ENCODE measurements around the gene MYO1A. TPM values are rescaled to one million over a fixed set of nuclear protein-coding genes. Genes with fewer than 3 reads are reported as not detected.
"Not testable (repeated sequence)": the region's sequence is repeated elsewhere in the genome, so short reads cannot be mapped to it uniquely, and the experiment has no call there.

The MYO1A gene
- total RNA-seq, 3 donors from 2014 or later, result 167 to 444 (median 219) TPM

DNA sequence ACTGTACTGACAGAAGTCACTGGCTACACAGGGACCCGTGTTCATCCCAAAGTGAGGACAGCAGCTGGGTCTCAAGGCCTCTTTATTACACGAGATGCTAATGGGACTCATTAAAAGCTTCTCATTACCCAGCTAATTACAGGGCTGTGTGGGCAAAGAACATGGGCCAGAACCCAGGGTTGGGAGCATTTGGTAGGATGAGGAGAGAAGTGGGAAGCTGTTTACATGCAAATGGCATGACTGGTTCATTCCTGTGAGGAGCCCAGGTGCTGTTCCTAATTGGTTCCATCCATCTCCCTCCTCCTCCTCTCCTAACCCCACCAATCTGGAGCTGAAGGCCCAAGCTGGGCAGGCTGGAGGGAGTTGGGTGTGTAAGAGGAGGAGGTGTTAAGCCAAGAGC lies 24.7 kb downstream of the MYO1A start:
- no peaks in the 10 kb centered on the region for H3K9me3 ChIP-seq
- ATAC-seq (no peak), DNase-seq (no peak)
- H3K36me3 ChIP-seq (ENCODE audit: low read depth), result no peaks in the 10 kb centered on the region
- no peak overlapping the region for H3K4me3 ChIP-seq
- TF ChIP-seq, protein P1, sequence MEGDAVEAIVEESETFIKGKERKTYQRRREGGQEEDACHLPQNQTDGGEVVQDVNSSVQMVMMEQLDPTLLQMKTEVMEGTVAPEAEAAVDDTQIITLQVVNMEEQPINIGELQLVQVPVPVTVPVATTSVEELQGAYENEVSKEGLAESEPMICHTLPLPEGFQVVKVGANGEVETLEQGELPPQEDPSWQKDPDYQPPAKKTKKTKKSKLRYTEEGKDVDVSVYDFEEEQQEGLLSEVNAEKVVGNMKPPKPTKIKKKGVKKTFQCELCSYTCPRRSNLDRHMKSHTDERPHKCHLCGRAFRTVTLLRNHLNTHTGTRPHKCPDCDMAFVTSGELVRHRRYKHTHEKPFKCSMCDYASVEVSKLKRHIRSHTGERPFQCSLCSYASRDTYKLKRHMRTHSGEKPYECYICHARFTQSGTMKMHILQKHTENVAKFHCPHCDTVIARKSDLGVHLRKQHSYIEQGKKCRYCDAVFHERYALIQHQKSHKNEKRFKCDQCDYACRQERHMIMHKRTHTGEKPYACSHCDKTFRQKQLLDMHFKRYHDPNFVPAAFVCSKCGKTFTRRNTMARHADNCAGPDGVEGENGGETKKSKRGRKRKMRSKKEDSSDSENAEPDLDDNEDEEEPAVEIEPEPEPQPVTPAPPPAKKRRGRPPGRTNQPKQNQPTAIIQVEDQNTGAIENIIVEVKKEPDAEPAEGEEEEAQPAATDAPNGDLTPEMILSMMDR (IDR thresholded peaks at IDR 0.05), result no peak
- intact Hi-C loops (cut with DNase I, micrococcal nuclease), result no loop called here
- H3K4me1 ChIP-seq (ENCODE audit: low read depth), result no peaks in the 10 kb centered on the region

DNA sequence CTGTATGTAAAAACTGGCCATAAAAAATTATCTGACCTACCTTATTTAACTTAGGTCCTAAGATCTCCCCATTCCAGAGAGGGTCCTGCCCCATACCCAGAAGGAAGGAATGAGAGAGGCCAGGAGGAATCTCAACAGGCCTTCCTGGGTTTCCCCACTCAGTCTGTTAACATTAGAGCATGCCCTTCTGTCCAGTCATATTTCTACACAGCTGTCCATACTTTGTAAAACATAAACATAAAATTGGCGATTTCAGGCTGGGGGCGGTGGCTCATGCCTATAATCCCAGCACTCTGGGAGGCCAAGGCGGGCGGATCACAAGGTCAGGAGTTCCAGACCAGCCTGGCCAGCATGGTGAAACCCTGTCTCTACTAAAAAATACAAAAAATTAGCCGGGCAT lies 27.6 kb downstream of the MYO1A start:
- H3K36me3 ChIP-seq (ENCODE audit: low read depth); H3K9me3 ChIP-seq; H3K4me1 ChIP-seq (ENCODE audit: low read depth); intact Hi-C loops (cut with DNase I, micrococcal nuclease); DNase-seq; H3K4me3 ChIP-seq: not testable (repeated sequence)
- ATAC-seq, result peak; percentile 36

DNA sequence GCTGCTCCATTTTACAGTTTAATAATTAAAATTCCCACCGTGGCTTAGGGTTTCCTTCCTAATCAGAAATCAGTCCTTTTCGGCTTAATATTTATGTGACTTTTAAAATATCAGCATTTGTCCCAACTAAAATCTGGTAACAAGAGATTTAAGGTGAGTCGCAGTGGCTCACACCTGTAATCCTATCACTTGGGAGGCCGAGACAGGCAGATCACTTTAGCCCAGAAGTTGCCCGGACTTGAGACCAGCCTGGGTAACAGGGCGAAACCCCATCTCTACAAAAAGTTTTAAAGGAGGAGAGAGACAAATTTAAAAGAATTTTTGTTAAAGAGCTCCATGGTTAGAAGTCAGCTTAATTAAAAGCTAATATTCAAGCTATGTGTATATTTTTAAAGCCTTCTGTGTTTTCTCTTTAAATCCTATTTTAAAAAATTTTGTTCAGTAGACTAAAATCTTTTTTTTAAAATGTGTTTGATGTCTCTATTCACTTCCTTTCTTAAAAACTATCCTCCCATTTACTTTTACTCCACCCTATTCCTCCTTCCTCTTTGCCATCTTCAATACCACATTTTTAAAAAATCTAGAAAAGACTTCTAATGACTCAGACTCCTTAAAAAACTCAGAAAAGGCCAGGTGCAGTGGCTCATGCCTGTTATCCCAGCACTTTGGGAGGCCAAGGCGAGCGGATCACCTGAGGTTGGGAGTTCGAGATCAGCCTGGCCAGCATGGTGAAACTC lies 29.8 kb downstream of the MYO1A start:
- Histone ChIP-seq H3K4me1 (ENCODE audit: low read depth) (peaks cover 3% of the 10 kb centered on the region), H3K9me3 (no peaks in the 10 kb centered on the region), H3K36me3 (ENCODE audit: low read depth) (no peaks in the 10 kb centered on the region), H3K4me3 (no peak overlapping the region)
- DNase-seq (no peak), ATAC-seq (no peak)
- intact Hi-C loops (cut with DNase I, micrococcal nuclease), result no loop called here
- TF ChIP-seq, protein P1 (IDR thresholded peaks at IDR 0.05), result no peak

DNA sequence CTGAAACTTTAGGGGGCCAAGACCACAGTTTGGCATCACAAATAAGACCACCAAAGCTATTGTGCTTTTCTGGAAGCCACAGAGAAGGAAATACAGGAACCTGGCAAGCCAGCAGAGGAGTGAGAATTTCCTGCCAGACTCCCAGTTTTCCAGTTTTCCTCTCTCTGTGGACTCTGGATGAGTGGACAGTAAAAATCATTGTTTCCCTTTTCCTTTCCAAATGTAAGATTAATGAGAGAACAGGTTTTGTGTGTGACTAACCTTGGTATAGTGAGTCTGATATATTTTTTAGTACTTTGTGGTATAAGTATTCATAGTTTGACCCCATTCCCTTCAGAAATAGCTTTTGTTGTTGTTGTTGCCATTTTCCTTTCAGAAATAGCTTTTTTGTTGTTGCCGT lies 31.0 kb downstream of the MYO1A start:
- Histone ChIP-seq H3K9me3 (no peaks in the 10 kb centered on the region), H3K4me1 (ENCODE audit: low read depth) (peaks cover 3% of the 10 kb centered on the region), H3K36me3 (ENCODE audit: low read depth) (no peaks in the 10 kb centered on the region), H3K4me3 (no peak overlapping the region)
- TF ChIP-seq, protein P1 (IDR thresholded peaks at IDR 0.05), result no peak
- intact Hi-C loops (cut with DNase I, micrococcal nuclease), result no loop called here
- DNase-seq, result no peak
- no peak for ATAC-seq

DNA sequence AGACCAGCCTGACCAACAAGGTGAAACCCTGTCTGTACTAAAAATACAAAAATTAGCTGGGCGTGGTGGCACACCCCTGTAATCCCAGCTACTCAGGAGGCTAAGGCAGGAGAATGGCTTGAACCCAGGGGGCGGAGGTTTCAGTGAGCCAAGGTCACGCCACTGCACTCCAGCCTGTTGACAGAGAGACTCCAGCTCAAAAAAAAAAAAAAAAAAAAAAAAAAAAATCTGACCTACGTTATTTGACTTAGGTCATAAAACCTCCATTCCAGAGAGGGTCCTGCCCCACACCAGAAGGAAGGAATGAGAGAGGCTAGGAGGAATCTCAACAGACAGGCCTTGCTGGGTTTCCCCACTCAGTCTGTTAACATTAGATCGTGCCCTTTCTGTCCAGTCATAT lies 31.6 kb downstream of the MYO1A start:
- H3K36me3 ChIP-seq (ENCODE audit: low read depth); intact Hi-C loops (cut with DNase I, micrococcal nuclease); H3K4me3 ChIP-seq; H3K4me1 ChIP-seq (ENCODE audit: low read depth); DNase-seq; H3K9me3 ChIP-seq: not testable (repeated sequence)
- ATAC-seq, result peak; percentile 36

DNA sequence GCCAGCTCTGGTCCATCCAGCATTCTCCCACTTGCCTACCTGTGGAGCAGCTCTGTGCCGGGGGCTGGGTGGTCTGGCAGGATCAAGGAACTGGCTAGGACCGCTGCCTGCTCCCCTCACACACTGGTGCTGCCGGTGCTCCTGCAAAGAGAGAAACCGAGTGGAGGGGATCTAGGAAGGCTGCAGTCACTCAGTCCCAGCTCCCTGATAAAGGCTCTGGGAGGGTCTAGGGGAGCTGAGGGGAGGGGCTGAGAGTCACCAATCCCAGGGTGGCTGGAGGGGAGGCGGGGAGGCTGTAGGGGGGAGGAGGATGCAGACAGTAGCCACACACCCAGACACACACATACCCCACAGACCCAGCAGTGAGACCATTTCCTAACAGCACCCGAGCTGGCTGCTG lies 33.6 kb downstream of the MYO1A start, which contains the start of gene TAC3:
Gene TAC3 (minus strand): TSS at position 182 of the 400 bp plus-strand sequence. CDS start 732 bp downstream, outside the sequence.
- no peak for ATAC-seq

More for the DNA sequence above, 33.6 kb downstream of the MYO1A start, which contains the start of gene TAC3:
- Histone ChIP-seq H3K9me3 (no peaks in the 10 kb centered on the region), H3K36me3 (ENCODE audit: low read depth) (no peaks in the 10 kb centered on the region), H3K4me1 (ENCODE audit: low read depth) (peaks cover 3% of the 10 kb centered on the region), H3K4me3 (no peak within 1 kb of the TSS)
- TF ChIP-seq, protein P1 (IDR thresholded peaks at IDR 0.05), result no peak
- intact Hi-C loops (cut with DNase I, micrococcal nuclease), result no loop called here
- DNase-seq, result no peak
